Skeletal muscle tissue (tissue), 4 donors: Measurements from ENCODE around the gene B3GNT3. TPM values are rescaled to one million over a fixed set of nuclear protein-coding genes. Genes with fewer than 3 reads are reported as not detected.

Source experiments
- H3K27ac ChIP-seq: one replicate; pipeline ENCODE4 v1.7.0; 2013; ENCODE audit warnings: mild to moderate bottlenecking, low read depth, low read length, inconsistent platforms
- H3K27me3 ChIP-seq, 3 donors: one replicate each; pipeline ENCODE4 v1.7.0; 2013; ENCODE audit warnings: low read length in 3 of 3; ENCODE audit not compliant: control insufficient read depth in 3 of 3, insufficient read depth in 3 of 3
- H3K36me3 ChIP-seq, 3 donors: one replicate each; pipeline ENCODE4 v1.7.0; 2013; ENCODE audit warnings: low read length in 3 of 3; ENCODE audit not compliant: control insufficient read depth in 3 of 3, insufficient read depth in 3 of 3
- H3K4me1 ChIP-seq, 3 donors: one replicate each; pipeline ENCODE4 v1.7.0; 2013; ENCODE audit warnings: low read length in 3 of 3, mild to moderate bottlenecking in 3 of 3; ENCODE audit not compliant: control insufficient read depth in 3 of 3, insufficient read depth in 3 of 3
- H3K4me3 ChIP-seq, 3 donors: one replicate each; pipeline ENCODE4 v1.7.0; 2013; ENCODE audit warnings: low read length in 3 of 3
- H3K9ac ChIP-seq, 3 donors: one replicate each; pipeline ENCODE4 v1.7.0; 2013; ENCODE audit warnings: low read length in 3 of 3, mild to moderate bottlenecking in 3 of 3, moderate library complexity in 2 of 3, low read depth in 1 of 3
- H3K9me3 ChIP-seq, 3 donors: one replicate each; pipeline ENCODE4 v1.7.0; 2013; ENCODE audit warnings: low read length in 3 of 3; ENCODE audit not compliant: control insufficient read depth in 3 of 3
- total RNA-seq: library from RNA; depleted of rRNA; stranded (reverse); fragments of >200 nt; gene quantifications from one replicate; pipeline ENCODE4 v1.2.3, GENCODE V29; 2014
- donor health status: Osteomylitis.

B3GNT3 gene
- total RNA-seq, 1 donor from 2014 or later: not detected

GRCh38 chr19:17754634-17755442 lies 40.1 kb upstream of the B3GNT3 start:
- Histone ChIP-seq H3K27me3 (peaks cover 13 to 39% (median 17%) of the 10 kb centered on the region in 3 donors), H3K4me1 (no peaks in the 10 kb centered on the region), H3K27ac (no peak overlapping the region), H3K4me3 (no peak overlapping the region), H3K36me3 (no peaks in the 10 kb centered on the region), H3K9ac (no peak overlapping the region), H3K9me3 (no peaks in the 10 kb centered on the region)

GRCh38 chr19:17755443-17755890 lies 39.5 kb upstream of the B3GNT3 start:
- no peaks in the 10 kb centered on the region for H3K36me3 ChIP-seq
- no peaks in the 10 kb centered on the region for H3K9me3 ChIP-seq
- H3K27ac ChIP-seq: no peak overlapping the region
- no peak overlapping the region for H3K4me3 ChIP-seq
- no peak overlapping the region for H3K9ac ChIP-seq
- no peaks in the 10 kb centered on the region for H3K4me1 ChIP-seq
- H3K27me3 ChIP-seq: peaks cover 13 to 36% (median 17%) of the 10 kb centered on the region in 3 donors

GRCh38 chr19:17755977-17756670 lies 38.8 kb upstream of the B3GNT3 start:
- Histone ChIP-seq H3K9me3 (no peaks in the 10 kb centered on the region), H3K4me1 (no peaks in the 10 kb centered on the region), H3K27me3 (peaks cover 13 to 41% (median 17%) of the 10 kb centered on the region in 3 donors), H3K4me3 (no peak overlapping the region), H3K27ac (no peak overlapping the region), H3K36me3 (no peaks in the 10 kb centered on the region), H3K9ac (no peak overlapping the region)

GRCh38 chr19:17757125-17757524 lies 37.8 kb upstream of the B3GNT3 start:
- no peaks in the 10 kb centered on the region for H3K36me3 ChIP-seq
- no peak overlapping the region for H3K27ac ChIP-seq
- H3K9me3 ChIP-seq: no peaks in the 10 kb centered on the region
- peaks cover 10 to 38% (median 12%) of the 10 kb centered on the region in 3 donors for H3K27me3 ChIP-seq
- H3K9ac ChIP-seq: no peak overlapping the region
- no peaks in the 10 kb centered on the region for H3K4me1 ChIP-seq
- no peak overlapping the region for H3K4me3 ChIP-seq

- H3K27me3 ChIP-seq: peaks cover 10 to 39% (median 12%) of the 10 kb centered on the region in 3 donors
- H3K9ac ChIP-seq: no peak overlapping the region
- no peak overlapping the region for H3K27ac ChIP-seq
- no peaks in the 10 kb centered on the region for H3K9me3 ChIP-seq
- H3K4me1 ChIP-seq: no peaks in the 10 kb centered on the region
- H3K36me3 ChIP-seq: no peaks in the 10 kb centered on the region
- no peak overlapping the region for H3K4me3 ChIP-seq
Observed at GRCh38 chr19:17758515-17758914, 36.4 kb upstream of the B3GNT3 start.

GRCh38 chr19:17761148-17761547 lies 33.8 kb upstream of the B3GNT3 start:
- Histone ChIP-seq H3K36me3 (no peaks in the 10 kb centered on the region), H3K27ac (no peak overlapping the region), H3K4me1 (no peaks in the 10 kb centered on the region), H3K9me3 (no peaks in the 10 kb centered on the region), H3K9ac (no peak overlapping the region), H3K4me3 (no peak overlapping the region), H3K27me3 (peaks cover 2 to 21% (median 3%) of the 10 kb centered on the region in 3 donors)

GRCh38 chr19:17762505-17763229 lies 32.3 kb upstream of the B3GNT3 start:
- H3K36me3 ChIP-seq: no peaks in the 10 kb centered on the region
- H3K27ac ChIP-seq: no peak overlapping the region
- H3K9ac ChIP-seq: no peak overlapping the region
- H3K4me1 ChIP-seq: peaks cover 4 to 5% (median 4%) of the 10 kb centered on the region in 3 donors
- H3K27me3 ChIP-seq: peaks cover 2 to 21% (median 3%) of the 10 kb centered on the region in 3 donors
- no peak overlapping the region for H3K4me3 ChIP-seq
- H3K9me3 ChIP-seq: no peaks in the 10 kb centered on the region

GRCh38 chr19:17764348-17764747 lies 30.6 kb upstream of the B3GNT3 start:
- no peak overlapping the region for H3K9ac ChIP-seq
- H3K4me3 ChIP-seq: no peak overlapping the region
- peaks cover 2 to 15% (median 2%) of the 10 kb centered on the region in 3 donors for H3K27me3 ChIP-seq
- H3K36me3 ChIP-seq: no peaks in the 10 kb centered on the region
- H3K27ac ChIP-seq: no peak overlapping the region
- peaks cover 4 to 5% (median 4%) of the 10 kb centered on the region in 3 donors for H3K4me1 ChIP-seq
- no peaks in the 10 kb centered on the region for H3K9me3 ChIP-seq

- Histone ChIP-seq H3K4me3 (no peak overlapping the region), H3K36me3 (no peaks in the 10 kb centered on the region), H3K27me3 (peaks cover 0 to 15% (median 2%) of the 10 kb centered on the region in 3 donors), H3K27ac (no peak overlapping the region), H3K9ac (no peak overlapping the region), H3K9me3 (no peaks in the 10 kb centered on the region), H3K4me1 (peaks cover 4 to 5% (median 4%) of the 10 kb centered on the region in 3 donors)
Observed at GRCh38 chr19:17765069-17765618, 29.8 kb upstream of the B3GNT3 start.
